Brain pericyte (primary cell): ENCODE measurements around the gene ARHGAP26.

Experiments
- DNase-seq: peaks from one replicate; pipeline ENCODE4 v3.0.0-alpha.2; 2012; ENCODE audit warnings: low read depth, low spot score

ARHGAP26 gene

GRCh38 chr5:142829801-142830220 is 59.6 kb downstream of the ARHGAP26 start:
- no peak for DNase-seq

- no peak for DNase-seq
Measured at GRCh38 chr5:142830241-142831008, 60.2 kb downstream of the ARHGAP26 start.

- DNase-seq, result no peak
Measured at GRCh38 chr5:142831009-142831383, 60.8 kb downstream of the ARHGAP26 start.

- no peak for DNase-seq
Measured at GRCh38 chr5:142832263-142832662, 62.1 kb downstream of the ARHGAP26 start.

GRCh38 chr5:142833517-142834449 is 63.6 kb downstream of the ARHGAP26 start:
- DNase-seq, result no peak

- no peak for DNase-seq
Measured at GRCh38 chr5:142834504-142834903, 64.3 kb downstream of the ARHGAP26 start.

- no peak for DNase-seq
Measured at GRCh38 chr5:142835540-142835939, 65.4 kb downstream of the ARHGAP26 start.

- no peak for DNase-seq
Measured at GRCh38 chr5:142836048-142836447, 65.9 kb downstream of the ARHGAP26 start.

- DNase-seq, result no peak
Measured at GRCh38 chr5:142837081-142837725, 67.0 kb downstream of the ARHGAP26 start.

GRCh38 chr5:142838845-142839244 is 68.7 kb downstream of the ARHGAP26 start:
- DNase-seq, result no peak

- DNase-seq, result no peak
Measured at GRCh38 chr5:142839711-142840346, 69.7 kb downstream of the ARHGAP26 start.

- no peak for DNase-seq
Measured at GRCh38 chr5:142840575-142840974, 70.4 kb downstream of the ARHGAP26 start.

GRCh38 chr5:142841511-142842265 is 71.5 kb downstream of the ARHGAP26 start:
- no peak for DNase-seq

- DNase-seq, result no peak
Measured at GRCh38 chr5:142842994-142843905, 73.1 kb downstream of the ARHGAP26 start.

- DNase-seq, result no peak
Measured at GRCh38 chr5:142844866-142845265, 74.7 kb downstream of the ARHGAP26 start.

- DNase-seq, result no peak
Measured at GRCh38 chr5:142845402-142845921, 75.3 kb downstream of the ARHGAP26 start.

GRCh38 chr5:142845954-142846398 is 75.8 kb downstream of the ARHGAP26 start:
- no peak for DNase-seq

GRCh38 chr5:142846406-142846805 is 76.2 kb downstream of the ARHGAP26 start:
- no peak for DNase-seq
